Right renal cortex interstitium (tissue), 3 donors: ENCODE results near the gene EGFL8. TPM values are rescaled to one million over a fixed set of nuclear protein-coding genes. Genes with fewer than 3 reads are reported as not detected.
A peak's percentile ranks its signal among the peaks of the same experiment; 100 is the strongest.
"Not testable (repeated sequence)": the region's sequence is repeated elsewhere in the genome, so short reads cannot be mapped to it uniquely, and the experiment has no call there.

Source experiments
- DNase-seq, 3 donors: peaks; one replicate each; pipeline ENCODE4 v3.0.0-alpha.2; 2013; ENCODE audit warnings: low read depth in 3 of 3, low spot score in 2 of 3
- polyA plus RNA-seq, 3 donors: library from polyadenylated mRNA; unstranded; fragments of 120-200 nt; gene quantifications; one replicate each; pipeline ENCODE4 v1.2.1, GENCODE V29; 2013; ENCODE audit not compliant: insufficient read length in 3 of 3

EGFL8 gene
- polyA plus RNA-seq, 3 donors, result 13.7 to 16.5 (median 16.3) TPM

DNA sequence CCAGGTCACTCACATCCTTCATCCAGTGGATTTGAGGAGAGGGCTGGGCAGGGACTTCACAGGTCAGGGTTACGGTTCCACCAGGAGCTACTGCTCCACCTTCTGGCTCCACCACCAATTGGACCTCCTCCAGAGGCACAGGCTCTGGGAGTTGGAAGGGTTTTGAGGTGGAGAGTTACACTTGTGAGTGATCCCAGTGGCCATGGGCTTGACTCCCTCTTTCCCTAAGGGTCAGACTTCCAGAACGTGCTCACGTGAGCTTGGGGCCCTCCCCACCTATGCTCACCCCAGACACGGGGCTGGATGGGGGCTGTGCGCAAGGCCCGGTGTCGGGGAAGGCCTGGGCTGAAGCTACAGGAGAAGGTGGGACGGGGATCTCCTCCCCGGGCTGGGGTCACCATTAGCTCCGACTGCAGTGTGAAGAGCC is 18.2 kb downstream of the EGFL8 start:
- no peak for DNase-seq

DNA sequence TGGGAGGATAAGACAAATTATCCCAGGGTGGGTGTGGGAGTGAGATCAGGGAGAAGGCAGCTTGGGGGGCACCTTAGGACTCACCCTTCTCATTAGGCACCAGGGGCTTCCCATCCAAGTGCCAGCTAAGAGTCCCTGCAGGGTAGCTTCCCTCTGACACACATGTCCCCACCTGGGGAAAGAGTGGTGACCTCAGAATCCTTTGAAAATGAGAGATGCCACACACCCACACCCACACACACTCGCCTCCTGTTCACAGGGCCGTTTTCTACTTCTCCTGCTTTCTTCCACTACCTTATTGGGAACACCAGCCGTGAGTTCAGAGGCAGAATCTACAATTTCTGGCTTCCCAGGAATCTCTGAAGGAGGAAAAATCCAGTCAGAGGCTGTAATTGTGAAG is 18.6 kb downstream of the EGFL8 start:
- no peak for DNase-seq

DNA sequence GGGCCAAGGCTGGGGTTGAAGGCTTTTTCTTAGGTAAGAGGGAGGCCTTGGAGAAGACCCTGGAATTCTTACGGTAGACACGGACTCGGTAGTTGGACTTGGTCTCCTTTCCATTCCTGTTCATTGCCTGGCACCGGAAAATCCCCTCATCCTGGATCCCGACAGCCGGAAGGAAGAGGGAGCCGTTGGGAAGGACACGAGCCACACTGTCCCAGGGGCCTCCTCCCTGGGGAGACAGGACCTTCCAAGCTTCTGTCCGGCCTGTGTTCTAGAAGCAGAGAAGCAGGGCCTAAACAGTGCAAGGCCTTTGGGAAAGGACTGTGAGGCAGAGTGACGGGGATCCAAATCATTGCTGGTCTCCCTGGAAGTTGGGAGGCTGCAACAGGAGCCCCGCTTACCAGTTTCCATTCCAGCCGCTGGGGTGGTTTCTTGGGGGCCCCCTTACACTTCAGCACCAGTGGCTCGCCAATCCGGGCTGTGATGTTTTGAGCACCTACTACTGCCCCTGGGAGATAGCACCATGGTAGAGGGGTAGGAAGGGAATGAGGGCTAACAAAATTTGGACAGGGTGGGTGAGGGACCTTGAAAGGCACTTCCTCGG is 19.2 kb downstream of the EGFL8 start:
- DNase-seq, result no peak

DNA sequence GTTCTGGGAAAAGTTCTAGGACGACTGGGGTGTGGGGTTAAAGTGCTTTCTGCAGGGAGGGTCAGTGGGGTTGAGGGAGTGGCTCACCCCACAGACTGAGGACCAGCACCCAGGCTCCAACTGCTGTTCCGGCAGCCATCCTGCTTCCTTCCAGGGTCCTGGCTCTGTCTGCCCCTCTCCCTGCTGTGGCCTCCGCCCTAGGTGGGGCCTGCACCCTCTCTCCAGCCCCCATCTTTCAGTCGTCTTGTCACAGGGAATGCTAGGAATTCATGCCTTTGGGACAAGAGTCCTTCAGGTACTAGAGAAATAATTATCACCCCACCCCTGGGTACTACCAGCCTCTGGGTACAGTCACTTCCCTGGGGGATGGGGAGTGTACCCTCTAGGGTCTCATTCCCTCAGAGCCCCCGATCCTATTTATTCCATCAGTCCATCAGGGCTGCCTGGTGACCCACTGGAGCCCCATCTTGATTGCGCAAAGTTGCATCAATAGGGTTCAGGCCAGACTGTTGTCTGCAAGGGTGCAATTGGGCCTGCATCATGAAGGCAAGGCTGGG is 19.8 kb downstream of the EGFL8 start, which contains the start of gene AGER:
Gene AGER (minus strand): TSS at position 170 of the 557 bp plus-strand sequence. CDS start 31 bp downstream, at position 139.
- DNase-seq, result no peak

DNA sequence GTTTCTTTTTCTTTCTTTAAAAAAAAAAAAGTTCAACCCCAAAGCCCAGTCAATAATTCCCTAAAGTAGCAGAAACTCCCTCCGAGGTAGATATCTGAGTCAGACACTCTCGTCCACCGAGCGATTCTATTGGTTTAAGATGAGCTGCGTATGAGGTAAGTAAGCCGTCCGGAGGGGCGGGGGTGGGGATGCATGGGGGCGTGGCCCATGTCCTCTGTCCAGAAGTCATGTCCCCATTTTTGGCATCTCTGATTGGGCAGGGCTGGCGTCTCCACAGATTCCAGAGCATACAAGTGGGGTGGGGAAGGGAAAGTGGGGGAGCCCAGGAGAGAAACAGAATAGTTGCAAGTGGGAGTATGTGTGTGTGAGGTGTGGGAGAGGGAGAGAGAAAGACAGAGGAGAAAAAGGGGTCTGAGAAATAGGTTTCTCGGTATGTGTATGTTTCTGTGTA is 21.3 kb downstream of the EGFL8 start:
- not testable (repeated sequence) for DNase-seq

DNA sequence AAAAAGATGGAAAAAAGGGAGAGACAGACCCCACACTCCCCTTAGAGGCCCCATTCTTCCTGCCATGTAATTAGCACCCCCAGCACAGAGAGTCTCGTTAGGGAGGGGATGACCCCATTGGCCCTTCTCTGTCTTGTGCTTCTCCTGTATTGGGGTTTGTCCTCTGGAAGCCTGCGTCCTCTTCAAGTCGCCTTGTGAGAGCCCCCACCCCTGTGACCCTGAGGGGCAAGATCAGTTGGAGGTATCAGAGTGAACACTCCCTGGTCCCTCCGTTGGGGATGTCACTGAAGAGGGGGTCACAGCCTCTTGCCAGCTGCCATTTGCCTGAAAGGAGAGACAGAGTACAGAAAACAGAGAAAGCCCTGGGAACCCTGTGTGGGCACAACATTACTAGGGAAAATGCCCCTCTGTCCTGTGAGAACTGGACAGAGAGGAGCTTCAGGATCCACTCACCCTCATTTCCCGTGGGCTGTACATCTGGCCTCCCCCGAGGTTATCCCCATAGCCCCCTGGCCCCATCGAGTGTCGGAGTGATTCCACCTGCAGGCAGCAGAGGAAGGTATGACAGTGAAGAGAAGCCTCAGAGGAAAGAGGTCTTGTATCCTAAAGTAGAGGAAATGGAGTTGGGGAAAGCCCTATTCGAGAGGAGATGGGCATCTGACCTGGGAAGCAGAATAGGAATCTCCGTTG is 21.9 kb downstream of the EGFL8 start:
- DNase-seq, result not testable (repeated sequence)

DNA sequence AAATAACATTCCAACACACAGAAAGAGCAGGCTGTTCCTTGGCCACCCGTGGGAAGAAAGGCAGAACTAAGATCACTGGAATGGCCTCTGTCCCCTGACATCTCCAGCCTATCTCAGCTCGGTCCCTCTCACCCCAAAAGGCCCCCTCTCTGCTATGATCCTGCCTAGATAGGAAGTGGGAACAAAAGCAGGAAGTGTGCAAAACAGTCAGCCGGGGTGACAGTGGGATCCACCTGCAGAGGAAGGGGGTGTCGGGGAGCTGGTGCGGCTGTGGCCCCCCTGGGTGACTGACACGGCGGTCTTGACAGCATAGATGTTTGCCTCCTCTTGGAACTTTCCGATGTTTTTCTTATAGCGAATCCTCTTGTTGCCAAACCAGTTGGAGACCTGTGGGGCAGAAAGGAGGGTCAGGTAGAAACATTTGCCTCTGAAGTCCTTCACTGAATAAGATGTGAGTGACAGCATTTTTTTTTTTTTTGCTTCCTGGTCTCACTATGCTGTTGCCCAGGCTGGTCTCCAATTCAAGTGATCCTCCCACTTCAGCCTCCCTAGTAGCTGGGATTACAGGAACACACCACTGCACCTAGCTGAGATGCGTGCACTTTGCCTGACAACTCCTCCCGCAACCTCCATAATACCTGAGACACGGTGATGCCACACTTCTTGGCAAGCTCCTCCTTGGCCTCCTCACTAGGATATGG is 22.8 kb downstream of the EGFL8 start:
- no peak for DNase-seq

DNA sequence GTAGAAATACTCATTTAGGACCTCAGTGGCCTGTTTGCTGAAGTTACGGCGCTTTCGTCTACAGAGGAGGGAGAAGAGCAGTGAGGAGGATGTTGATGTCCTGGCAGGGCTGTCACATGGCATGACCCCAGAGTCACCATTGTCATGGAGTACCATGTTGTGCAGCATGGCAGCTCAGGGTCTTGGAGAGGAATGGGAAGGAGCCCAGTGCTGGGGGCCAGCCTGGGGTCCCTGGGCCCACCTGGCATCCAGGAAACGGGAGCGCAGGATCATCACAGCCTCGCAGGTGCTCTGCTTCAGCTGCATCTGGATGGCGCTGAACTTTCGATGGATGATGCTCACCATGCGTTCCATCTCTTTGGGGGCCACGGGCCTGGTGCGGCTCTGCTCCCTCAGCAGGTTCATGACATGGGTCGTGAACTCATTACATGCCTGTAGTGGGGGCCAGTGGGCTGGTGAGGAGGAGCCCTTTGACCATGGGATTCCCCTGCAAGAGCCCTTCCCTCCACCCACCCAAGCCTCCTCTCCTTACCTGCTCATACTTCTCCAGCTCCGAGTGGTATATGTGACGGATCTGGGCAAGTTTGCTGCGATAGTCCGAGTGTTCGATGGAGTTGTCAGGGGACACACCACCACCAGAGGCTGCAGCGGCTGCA is 23.5 kb downstream of the EGFL8 start:
- not testable (repeated sequence) for DNase-seq

DNA sequence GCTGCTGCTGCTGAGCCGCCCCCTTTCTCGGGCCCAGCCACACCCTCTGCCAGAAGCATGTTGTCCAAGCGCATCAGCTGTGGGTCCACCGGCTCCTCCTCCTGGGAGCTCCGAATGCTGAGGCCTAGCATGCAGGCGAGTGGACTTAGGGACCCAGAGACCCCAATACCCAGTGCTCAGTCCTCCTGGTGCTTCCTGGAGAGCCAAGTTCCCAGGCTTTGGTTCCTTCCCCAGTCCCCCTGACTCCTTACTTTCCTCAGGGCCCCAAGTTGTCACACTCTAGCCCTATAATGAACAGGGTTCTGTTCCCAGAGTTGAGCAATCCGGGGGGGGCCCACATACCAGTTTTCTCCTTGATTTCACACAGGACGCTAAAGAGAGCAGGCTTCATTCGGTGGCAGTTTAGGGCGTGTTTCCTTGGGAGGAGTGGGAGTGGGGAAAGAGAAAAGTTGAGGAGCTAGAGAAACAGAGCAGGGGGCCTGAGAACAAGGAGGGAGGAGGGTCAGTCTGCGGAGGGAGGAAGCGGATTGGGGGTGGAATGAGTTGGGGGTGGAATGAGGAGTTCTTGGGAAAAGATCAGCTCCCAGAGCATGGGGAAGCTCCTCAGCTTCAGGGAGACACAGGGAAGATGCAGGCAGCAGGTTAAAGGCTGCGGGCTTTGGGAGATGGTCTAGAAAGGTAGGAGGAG is 24.1 kb downstream of the EGFL8 start:
- DNase-seq, result no peak

DNA sequence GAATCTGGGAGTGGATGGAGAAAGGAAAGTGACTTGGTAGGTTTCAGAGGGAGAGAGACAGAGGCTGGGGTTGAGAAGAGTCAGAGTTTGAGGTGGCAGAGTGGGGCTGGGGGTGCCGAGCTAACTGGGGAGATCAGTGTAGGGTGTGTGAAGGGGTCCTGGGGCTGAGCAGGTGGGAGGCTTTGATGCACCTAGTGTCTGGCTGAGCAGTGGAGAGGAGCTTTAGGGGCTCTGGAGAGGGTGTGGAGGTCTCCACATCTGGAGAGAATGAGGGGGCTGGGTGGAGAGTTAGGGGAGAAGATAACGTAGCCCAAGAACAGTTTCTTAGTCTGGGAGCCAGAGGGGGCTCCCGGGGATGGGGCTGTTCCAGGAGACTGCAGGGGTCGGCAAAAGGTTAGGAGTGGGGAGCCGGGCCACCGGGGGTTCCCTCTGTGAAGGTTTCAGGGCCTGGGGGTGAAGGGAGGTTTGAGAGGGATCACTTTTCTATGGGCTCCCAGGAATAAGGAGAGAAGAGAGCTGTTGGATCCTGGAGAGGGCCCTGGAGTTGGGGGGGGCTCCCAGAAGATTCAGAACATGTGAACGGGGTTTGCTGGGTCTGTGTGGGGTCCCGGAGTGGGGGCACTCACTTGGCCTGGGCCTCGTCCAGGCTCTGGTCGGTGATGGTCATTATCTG is 24.8 kb downstream of the EGFL8 start:
- DNase-seq, result no peak

DNA sequence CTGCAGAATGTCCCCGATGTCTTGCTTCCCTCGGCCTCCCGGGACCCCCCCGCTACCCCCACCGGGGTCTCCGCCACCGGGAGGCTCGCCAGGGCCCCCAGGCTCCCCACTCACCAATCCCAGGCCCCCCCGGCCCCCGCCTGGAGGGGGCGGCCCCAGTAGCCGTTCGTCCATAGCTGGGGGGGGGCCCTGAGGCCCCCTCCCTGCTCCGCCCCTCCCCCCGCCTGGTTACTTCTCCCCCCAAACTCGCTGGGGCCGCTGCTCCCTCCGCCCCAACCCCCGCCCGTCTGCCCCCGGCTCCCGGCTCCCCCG is 25.3 kb downstream of the EGFL8 start:
- no peak for DNase-seq

DNA sequence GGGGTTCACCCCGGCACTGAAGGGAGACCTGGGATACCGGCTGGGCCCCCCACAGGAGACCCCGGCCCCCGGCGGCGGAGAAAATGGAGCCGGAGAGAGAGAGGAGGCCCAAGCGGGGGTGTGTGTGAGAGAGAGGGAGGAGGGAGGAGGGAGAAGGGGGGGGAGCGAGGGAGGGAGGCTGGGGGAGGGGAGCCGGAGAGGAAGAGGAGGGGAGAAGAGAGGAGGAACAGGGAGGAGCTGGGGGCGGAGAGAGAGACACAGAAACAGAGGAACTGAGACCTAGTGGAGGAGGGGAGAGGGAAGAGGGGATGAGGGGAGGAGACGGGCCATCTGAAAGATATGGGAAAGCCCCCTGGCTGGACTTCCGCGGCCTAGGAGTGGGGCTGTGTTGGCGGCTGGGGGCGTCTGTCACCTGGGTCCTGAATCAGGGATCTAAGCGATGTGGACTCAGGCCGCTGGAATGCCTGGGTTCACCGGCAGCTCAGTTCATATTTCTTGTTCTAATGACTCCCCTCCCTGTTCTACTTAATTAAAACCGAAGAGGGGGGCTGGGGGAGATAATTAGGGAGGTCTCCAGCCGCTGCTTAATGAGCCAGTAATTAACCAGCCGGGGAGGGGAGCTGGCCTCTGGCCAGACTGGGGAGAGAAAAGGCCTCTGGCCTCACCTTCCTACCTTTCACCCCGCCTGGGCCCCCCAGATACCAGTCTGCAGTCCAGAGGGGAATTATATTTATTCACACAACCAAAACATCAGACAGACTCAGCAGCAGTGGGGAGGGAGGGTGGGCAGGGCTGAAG is 25.9 kb downstream of the EGFL8 start, which contains the start of gene PBX2:
Gene PBX2 (minus strand): TSS at position 149 of the 798 bp plus-strand sequence. CDS start 287 bp downstream, outside the sequence.
- peak in 2 of 3 donors; percentile 86 to 88 for DNase-seq

DNA sequence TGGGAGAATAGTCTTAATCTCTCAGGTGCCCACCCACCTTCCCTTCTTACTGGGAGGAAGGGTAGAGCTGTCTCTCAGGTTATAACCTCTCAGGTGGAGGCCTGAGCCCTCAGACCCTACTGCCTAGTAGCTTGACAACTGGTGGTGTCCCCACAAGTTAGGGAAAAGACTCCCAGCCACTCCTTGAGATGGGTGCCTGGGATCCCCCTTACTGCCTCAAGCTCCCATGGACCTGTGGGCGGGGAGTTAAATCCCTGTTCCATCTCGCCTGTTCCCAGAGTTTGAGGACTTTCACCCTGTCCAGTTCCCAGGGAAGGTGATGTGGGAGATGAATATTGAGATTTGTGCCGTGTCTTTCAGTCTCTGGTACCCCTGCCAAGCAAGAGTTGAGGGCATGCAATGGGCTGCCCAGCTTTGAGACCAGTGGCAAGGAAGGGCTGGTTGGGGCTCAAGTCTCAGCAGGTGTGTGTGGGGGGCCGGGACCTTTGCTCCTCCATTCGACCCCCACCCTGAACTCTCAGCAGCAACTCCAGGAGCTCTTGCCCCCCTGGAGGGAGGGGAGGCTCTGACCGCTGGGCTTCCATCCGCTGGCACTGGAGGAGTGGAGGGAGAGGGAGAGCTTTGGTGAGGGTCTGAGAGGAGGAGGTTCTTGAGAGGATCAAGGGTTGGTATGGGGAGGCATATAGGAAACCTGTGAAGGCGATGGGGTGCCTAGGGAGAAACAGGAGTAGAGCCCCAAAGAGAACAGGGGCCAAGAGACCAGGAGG is 26.7 kb downstream of the EGFL8 start:
- no peak for DNase-seq

DNA sequence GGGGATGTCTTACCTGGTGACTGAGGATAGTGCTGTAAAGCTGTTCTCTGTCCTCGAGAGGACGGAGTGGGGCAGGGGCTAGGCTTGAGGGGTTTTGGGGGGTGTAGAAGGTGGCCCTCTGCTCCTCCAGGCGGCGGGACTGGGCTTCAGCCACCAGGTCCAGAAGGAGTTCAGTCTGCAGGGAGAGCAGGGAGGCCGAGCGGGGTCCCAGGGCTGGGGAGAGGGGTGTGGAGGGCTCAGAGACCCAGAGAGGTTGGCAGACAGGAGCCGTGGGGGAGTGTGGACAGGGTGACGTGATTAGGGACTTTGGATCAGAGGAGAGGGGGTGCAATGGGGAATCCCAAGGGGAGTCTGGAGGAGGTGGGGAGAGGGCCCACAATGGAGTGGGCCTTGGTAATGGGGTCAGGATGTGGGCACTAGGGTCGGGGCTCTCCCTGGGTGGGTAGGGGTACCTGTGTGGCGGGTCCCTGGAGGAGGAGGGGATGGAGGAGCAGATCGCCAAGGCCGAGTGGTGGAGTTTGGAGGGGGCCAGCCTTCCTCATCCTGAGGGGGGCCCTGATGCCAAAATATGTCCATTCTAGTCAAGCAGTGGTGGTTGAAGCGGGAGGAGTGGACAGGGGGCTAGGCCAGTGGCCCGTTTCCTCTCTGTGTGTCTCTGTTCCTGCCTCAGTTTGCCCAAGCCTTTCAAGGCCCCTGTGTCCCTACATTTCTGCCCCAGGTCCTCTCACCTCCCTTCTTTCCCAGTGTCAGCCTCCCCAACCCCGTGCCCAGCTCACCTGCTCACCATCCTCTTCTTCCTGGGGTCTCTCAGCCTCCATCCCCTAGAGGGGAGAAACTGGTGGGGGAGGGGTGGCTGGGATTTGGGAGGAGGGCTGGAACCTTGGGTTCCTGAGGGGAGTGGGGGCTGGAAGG is 27.6 kb downstream of the EGFL8 start:
- no peak for DNase-seq

DNA sequence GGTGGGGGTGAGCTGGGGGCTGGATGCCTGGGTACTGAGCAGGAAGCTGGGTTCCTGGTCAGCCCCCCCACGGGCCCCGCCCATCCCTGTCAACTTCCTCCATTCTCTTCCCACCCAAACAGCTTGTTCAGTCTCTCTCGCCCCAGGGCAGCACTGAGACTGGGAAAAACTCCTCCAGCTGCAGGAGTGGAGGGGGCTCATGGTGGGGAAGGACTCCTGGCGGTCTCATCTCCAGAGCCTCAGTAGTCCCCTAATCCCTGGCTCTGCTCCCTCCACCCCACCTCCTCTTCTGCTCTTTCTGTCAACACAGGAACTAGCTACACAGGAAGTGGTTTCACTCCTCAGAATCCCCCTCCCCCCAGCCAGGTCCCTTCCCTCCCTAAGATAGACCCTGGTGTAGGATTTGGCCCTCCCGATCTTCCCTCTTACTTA is 28.2 kb downstream of the EGFL8 start, which contains the start of gene GPSM3:
Gene GPSM3 (minus strand): TSS at position 36 of the 432 bp plus-strand sequence. CDS start 130 bp downstream, outside the sequence.
- no peak for DNase-seq

DNA sequence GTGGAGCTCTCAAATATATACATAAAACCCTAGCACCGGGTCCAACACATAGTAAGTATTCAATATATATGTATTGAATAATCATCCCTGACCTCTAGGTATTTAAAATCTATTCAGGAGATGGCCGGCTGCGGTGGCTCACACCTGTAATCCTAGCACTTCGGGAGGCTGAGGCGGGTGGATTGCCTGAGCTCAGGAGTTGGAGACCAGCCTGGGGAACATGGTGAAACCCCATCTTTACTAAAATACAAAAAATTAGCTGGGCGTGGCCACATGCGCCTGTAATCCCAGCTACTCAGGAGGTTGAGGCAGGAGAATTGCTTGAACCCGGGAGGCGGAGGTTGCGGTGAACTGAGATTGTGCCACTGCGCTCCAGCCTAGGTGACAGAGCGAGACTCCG is 28.7 kb downstream of the EGFL8 start:
- not testable (repeated sequence) for DNase-seq

DNA sequence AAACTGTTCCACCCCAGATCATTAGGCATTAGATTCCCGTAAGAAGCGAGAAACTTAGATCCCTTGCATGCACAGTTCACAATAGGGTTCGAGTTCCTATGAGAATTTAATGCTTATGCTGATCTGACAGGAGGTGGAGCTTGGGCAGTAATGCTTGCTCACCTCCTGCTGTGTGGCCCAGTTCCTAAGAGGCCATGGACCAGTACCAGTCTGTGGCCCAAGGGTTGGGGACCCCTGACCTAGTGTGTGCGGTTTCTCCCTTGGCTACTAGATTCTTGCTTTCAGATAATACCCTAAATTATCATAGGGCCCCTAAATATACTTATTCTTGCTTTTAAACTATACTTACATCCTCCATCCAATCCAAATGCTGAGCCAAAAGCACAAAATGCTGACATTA is 30.0 kb downstream of the EGFL8 start:
- no peak for DNase-seq
